GM23248 (cell line): ENCODE measurements around the gene MMP3. TPM values are rescaled to one million over a fixed set of nuclear protein-coding genes. Genes with fewer than 3 reads are reported as not detected.
A peak's percentile ranks its signal among the peaks of the same experiment; 100 is the strongest.
"Not testable (repeated sequence)": the region's sequence is repeated elsewhere in the genome, so short reads cannot be mapped to it uniquely, and the experiment has no call there.

Experiments used
- DNase-seq: peaks from one replicate; pipeline ENCODE4 v3.0.0-alpha.2; 2015
- H2AFZ ChIP-seq: fragments of 200-600 bp; sonication (generic); 2 replicates; pipeline ENCODE4 v1.6.1; 2016; ENCODE audit warnings: antibody characterized with exemption
- H3F3A ChIP-seq: fragments of 200-600 bp; sonication (generic); 2 replicates; pipeline ENCODE4 v1.6.1; 2016; ENCODE audit warnings: mild to moderate bottlenecking, antibody characterized with exemption, mixed run types; ENCODE audit not compliant: insufficient read depth
- H3K27ac ChIP-seq: fragments of 200-600 bp; sonication (generic); 2 replicates; pipeline ENCODE4 v1.5.1; 2016; ENCODE audit warnings: mild to moderate bottlenecking
- H3K27me3 ChIP-seq: fragments of 200-600 bp; sonication (generic); replicated peaks from 2 replicates; pipeline ENCODE4 v1.6.1; 2016; ENCODE audit warnings: mild to moderate bottlenecking; ENCODE audit not compliant: insufficient read depth
- H3K36me3 ChIP-seq: fragments of 200-600 bp; sonication (generic); 2 replicates; pipeline ENCODE4 v1.6.1; 2016; ENCODE audit warnings: low read depth, mild to moderate bottlenecking
- H3K4me1 ChIP-seq: fragments of 200-600 bp; sonication (generic); 2 replicates; pipeline ENCODE4 v1.6.1; 2016; ENCODE audit warnings: mild to moderate bottlenecking; ENCODE audit not compliant: insufficient read depth
- H3K4me2 ChIP-seq: fragments of 200-600 bp; sonication (generic); one replicate; pipeline ENCODE4 v1.6.1; 2016; ENCODE audit warnings: mild to moderate bottlenecking; ENCODE audit not compliant: unreplicated experiment
- H3K4me3 ChIP-seq: fragments of 200-600 bp; sonication (generic); 2 replicates; pipeline ENCODE4 v1.5.1; 2016; ENCODE audit warnings: mild to moderate bottlenecking
- H3K79me2 ChIP-seq: fragments of 200-600 bp; sonication (generic); 2 replicates; pipeline ENCODE4 v1.6.1; 2016; ENCODE audit warnings: mild to moderate bottlenecking; ENCODE audit not compliant: insufficient read depth
- H3K9ac ChIP-seq: fragments of 200-600 bp; sonication (generic); 2 replicates; pipeline ENCODE4 v1.6.1; 2016; ENCODE audit warnings: mild to moderate bottlenecking
- H3K9me2 ChIP-seq: fragments of 200-600 bp; sonication (generic); 2 replicates; pipeline ENCODE4 v1.6.1; 2016; ENCODE audit warnings: mixed run types, mild to moderate bottlenecking, moderate library complexity; ENCODE audit not compliant: insufficient read depth
- H3K9me3 ChIP-seq: fragments of 200-600 bp; sonication (generic); one replicate; pipeline ENCODE4 v1.6.1; 2017; ENCODE audit warnings: low read depth
- H4K20me1 ChIP-seq: fragments of 200-600 bp; sonication (generic); 2 replicates; pipeline ENCODE4 v1.6.0; 2016; ENCODE audit not compliant: insufficient read depth
- EZH2 ChIP-seq: fragments of 200-600 bp; sonication (generic); IDR thresholded peaks from 2 replicates; pipeline ENCODE4 v1.6.1; 2018; ENCODE audit warnings: antibody characterized with exemption, mild to moderate bottlenecking; ENCODE audit not compliant: insufficient read depth, poor library complexity, severe bottlenecking
- EZH2phosphoT487 ChIP-seq: fragments of 200-600 bp; sonication (generic); IDR thresholded peaks from 2 replicates; pipeline ENCODE4 v1.6.1; 2018; ENCODE audit warnings: antibody characterized with exemption, moderate library complexity, mild to moderate bottlenecking, low read depth; ENCODE audit not compliant: insufficient read depth
- WGBS, 2 experiments: methylation state at CpG; one replicate each; pipeline ENCODE4 v1.1.6; 2015 to 2017; ENCODE audit warnings: low lambda C conversion rate in 2 of 2, low coverage in 1 of 2; ENCODE audit errors: missing lambda C conversion rate in 2 of 2; 5-methylcytosine and 5-hydroxymethylcytosine counted together
- in situ Hi-C: fragments of 300-500 bp; cut with MboI; formaldehyde crosslinking; loops from 2 replicates; pipeline ENCODE4 v1.15.0; 2020
- polyA plus RNA-seq: library from polyadenylated mRNA; unstranded; fragments of >200 nt; fragmentation: Nextera tagmentation; extraction: Ambion mirVana; gene quantifications from 2 replicates; pipeline ENCODE4 v1.2.1, GENCODE V29; 2016
- total RNA-seq: library from RNA; depleted of rRNA; stranded (reverse); fragments of >200 nt; shearing (Covaris generic); gene quantifications from 2 replicates; pipeline ENCODE4 v1.2.3, GENCODE V29; 2014

The MMP3 gene
- total and polyA plus RNA-seq, 2 experiments from 2014 or later: 18.8 to 19.1 TPM

DNA sequence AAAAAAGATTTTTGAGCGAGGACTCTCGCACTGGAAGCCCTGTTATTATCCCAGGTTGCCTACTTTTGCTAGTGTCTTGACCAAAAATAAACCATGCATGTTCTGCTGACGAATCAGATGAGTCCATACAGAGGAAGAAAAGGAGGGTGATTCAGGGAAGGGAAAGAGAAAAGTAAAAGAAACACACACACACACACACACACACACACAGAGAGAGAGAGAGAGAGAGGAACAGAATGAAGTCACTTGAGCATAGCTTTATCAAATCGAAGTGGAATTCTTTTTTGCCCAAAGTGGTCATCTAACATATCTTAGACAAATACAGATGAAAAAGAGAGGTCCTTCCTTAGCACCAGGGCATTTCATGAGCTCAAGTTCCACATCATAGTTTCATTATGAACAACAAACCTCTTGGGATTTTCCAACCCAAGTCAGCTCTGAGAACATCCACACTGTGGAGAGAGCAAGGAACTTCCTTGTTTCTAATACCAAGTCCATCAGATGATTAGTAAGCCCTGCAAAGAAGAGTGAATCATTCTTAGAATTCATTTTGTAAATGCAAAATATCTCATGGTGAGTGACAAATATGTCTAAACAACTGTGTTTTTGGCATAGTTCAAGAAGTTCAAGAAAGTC, 39.1 kb upstream of the MMP3 start:
- H3K79me2 ChIP-seq: no peaks in the 10 kb centered on the region
- H2AFZ ChIP-seq: peak overlapping the region; percentile 18
- H3K9ac ChIP-seq: no peak overlapping the region
- in situ Hi-C loops: no loop called here
- peaks cover 5% of the 10 kb centered on the region for H3K4me1 ChIP-seq
- peaks cover 20% of the 10 kb centered on the region for H3F3A ChIP-seq
- H3K4me2 ChIP-seq: peak overlapping the region; percentile 16
- H3K9me3 ChIP-seq: no peaks in the 10 kb centered on the region
- H3K36me3 ChIP-seq: no peaks in the 10 kb centered on the region
- H3K27ac ChIP-seq: peak overlapping the region; percentile 69
- H3K27me3 ChIP-seq: no peaks in the 10 kb centered on the region
- TF ChIP-seq EZH2: no peak
- 44 to 60% methylated on average over 4 of the region's 4 CpGs for WGBS, 2 experiments
- peak; percentile 94 for DNase-seq
- H3K9me2 ChIP-seq: no peaks in the 10 kb centered on the region
- H4K20me1 ChIP-seq: no peaks in the 10 kb centered on the region
- no peak overlapping the region for H3K4me3 ChIP-seq

DNA sequence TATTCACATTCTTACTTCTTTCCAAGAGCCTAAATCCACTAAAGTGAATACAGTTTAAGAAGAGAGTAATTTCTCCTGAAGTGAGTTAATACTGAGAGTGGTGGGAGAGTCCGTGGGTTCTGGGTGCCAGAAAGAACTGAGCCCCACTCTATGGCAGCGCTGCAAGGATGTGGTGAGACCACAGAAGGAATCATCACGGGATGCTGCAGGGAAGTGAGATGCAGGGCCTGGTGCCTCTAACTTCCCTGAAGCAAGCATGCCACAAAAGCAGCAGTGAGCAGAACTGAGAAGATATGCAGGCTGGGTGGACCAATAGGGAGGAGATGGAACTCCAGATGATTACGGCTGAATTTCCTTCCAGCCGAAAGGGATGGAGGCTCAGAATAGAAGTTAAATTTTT, 36.4 kb upstream of the MMP3 start:
- no peak for DNase-seq
- Histone ChIP-seq H3F3A (peaks cover 20% of the 10 kb centered on the region), H3K27me3 (no peaks in the 10 kb centered on the region), H3K27ac (no peak overlapping the region), H3K9me2 (no peaks in the 10 kb centered on the region), H3K79me2 (no peaks in the 10 kb centered on the region), H3K4me1 (peaks cover 11% of the 10 kb centered on the region), H4K20me1 (no peaks in the 10 kb centered on the region), H3K9ac (no peak overlapping the region), H2AFZ (no peak overlapping the region), H3K4me3 (no peak overlapping the region), H3K36me3 (no peaks in the 10 kb centered on the region), H3K4me2 (no peak overlapping the region), H3K9me3 (no peaks in the 10 kb centered on the region)
- WGBS, 2 experiments: 88 to 91% methylated on average over 5 of the region's 5 CpGs
- in situ Hi-C loops: no loop called here
- no peak for TF ChIP-seq EZH2
- TF ChIP-seq EZH2phosphoT487: no peak

DNA sequence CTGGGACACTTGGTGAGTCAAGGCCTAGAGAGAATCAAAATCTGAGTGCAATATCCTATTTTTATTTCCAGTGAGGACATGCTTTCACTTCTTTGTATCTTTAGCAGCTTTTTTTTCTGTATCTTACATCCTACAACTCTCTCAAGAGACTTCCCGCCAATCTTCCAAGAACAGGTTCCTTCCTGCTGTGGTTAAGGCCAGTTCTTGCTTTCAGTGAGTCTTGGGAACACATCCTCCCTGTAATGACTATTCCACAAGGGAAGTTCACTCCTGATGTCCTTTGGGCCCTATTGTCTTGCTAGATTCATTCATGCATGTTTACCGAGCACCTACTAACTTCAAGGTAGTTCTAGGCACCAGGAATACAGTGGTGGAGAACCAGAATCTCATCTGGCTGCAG, 35.2 kb upstream of the MMP3 start:
- H3F3A ChIP-seq: peaks cover 20% of the 10 kb centered on the region
- no peak overlapping the region for H3K4me3 ChIP-seq
- no peaks in the 10 kb centered on the region for H4K20me1 ChIP-seq
- H3K36me3 ChIP-seq: no peaks in the 10 kb centered on the region
- no peak overlapping the region for H3K4me2 ChIP-seq
- no peak for DNase-seq
- no peaks in the 10 kb centered on the region for H3K9me3 ChIP-seq
- no peak overlapping the region for H2AFZ ChIP-seq
- no peak overlapping the region for H3K27ac ChIP-seq
- WGBS, 2 experiments: 97 to 98% methylated on average over 2 of the region's 2 CpGs
- in situ Hi-C loops: no loop called here
- no peaks in the 10 kb centered on the region for H3K79me2 ChIP-seq
- TF ChIP-seq EZH2 (no peak), EZH2phosphoT487 (no peak)
- no peaks in the 10 kb centered on the region for H3K9me2 ChIP-seq
- H3K9ac ChIP-seq: no peak overlapping the region
- no peaks in the 10 kb centered on the region for H3K27me3 ChIP-seq
- peaks cover 14% of the 10 kb centered on the region for H3K4me1 ChIP-seq

DNA sequence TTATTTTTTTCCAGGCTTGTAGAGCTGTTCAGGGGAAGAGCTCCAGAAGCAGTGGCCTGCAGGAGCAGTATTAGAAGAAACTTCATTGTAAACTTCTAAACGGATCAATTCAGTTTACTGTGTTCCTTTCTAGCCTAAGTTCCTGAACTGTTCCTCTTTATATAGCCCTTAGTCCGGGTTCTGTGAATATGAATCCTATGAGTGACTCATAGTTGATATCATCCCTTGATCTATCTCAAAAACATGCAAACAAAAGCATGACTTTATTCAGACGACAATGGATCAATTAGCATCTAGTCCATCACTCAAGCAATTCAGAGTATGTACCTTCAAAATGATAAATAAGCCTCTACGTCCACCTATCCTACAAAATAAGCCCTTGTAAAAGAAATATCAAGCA, 31.4 kb upstream of the MMP3 start, which contains the start of gene MMP12:
TSS of gene MMP12 (minus strand) at position 131 of the 400 bp plus-strand sequence. CDS start at position 86, 45 bp downstream.
- 34 to 36% methylated on average over 4 of the region's 4 CpGs for WGBS, 2 experiments
- Histone ChIP-seq H3K4me2 (no peak within 1 kb of the TSS), H3K27ac (no peak within 1 kb of the TSS), H3K4me3 (no peak within 1 kb of the TSS), H3K27me3 (no peaks in the 10 kb centered on the region), H2AFZ (no peak within 1 kb of the TSS), H3K36me3 (no peaks in the 10 kb centered on the region), H3K9me2 (no peaks in the 10 kb centered on the region), H3K9me3 (no peaks in the 10 kb centered on the region), H4K20me1 (no peaks in the 10 kb centered on the region), H3K9ac (no peak within 1 kb of the TSS), H3K79me2 (no peaks in the 10 kb centered on the region), H3F3A (no peaks in the 10 kb centered on the region), H3K4me1 (peaks cover 9% of the 10 kb centered on the region)
- in situ Hi-C loops: no loop called here
- peak; percentile 39 for DNase-seq
- no peak for TF ChIP-seq EZH2
- no peak for TF ChIP-seq EZH2phosphoT487

DNA sequence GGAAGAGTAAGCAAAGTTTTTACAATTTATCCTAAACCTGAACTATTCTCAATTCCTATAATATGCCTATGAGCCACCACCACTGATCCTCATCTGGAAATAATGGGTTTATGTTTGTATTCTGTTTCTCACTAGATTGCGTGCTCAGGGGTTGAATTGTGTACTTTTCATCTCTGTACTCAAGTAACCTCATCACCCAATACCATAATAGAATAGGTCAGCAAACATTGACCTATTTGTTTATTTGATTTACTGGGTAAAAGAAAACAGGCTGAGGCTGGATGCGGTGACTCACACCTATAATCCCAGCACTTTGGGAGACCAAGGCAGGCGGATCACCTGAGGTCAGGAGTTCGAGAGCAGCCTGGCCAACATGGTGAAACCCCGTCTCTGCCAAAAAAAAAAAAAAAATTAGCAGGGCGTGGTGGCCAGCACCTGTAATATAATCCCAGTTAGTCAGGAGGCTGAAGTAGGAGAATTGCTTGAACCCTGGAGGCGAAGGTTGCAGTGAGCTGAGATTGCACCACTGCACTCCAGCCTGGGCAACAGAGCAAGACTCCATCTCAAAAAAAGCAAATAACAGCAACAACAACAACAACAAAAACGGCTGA, 26.1 kb upstream of the MMP3 start:
- H3K4me1 ChIP-seq: peaks cover 15% of the 10 kb centered on the region
- H3K4me2 ChIP-seq, H3K27me3 ChIP-seq, H3F3A ChIP-seq, H3K4me3 ChIP-seq, H2AFZ ChIP-seq, H3K9ac ChIP-seq, H3K79me2 ChIP-seq, DNase-seq, H3K27ac ChIP-seq, H3K9me3 ChIP-seq, H3K9me2 ChIP-seq, H4K20me1 ChIP-seq, H3K36me3 ChIP-seq, in situ Hi-C loops: not testable (repeated sequence)
- 96 to 97% methylated on average over 7 to 8 of the region's 8 CpGs for WGBS, 2 experiments
